Fibroblast of skin of left biceps (primary cell): ENCODE data around the gene DBNL.
"Not testable (repeated sequence)": the region's sequence is repeated elsewhere in the genome, so short reads cannot be mapped to it uniquely, and the experiment has no call there.

Source experiments
- DNase-seq, 2 experiments: peaks; one replicate each; pipeline ENCODE4 v3.0.0-alpha.2; 2013; ENCODE audit warnings: low read depth in 2 of 2

The DBNL gene

GRCh38 chr7:44044315-44045225 lies at the start of gene DBNL:
DBNL (plus strand) TSS chr7:44044702; CDS start chr7:44044738, 36 bp downstream.
- DNase-seq = peak; percentile 24 to 27

- DNase-seq = not testable (repeated sequence)
Measured at GRCh38 chr7:43997532-43997931, 47.0 kb upstream of the DBNL start, which contains the start of gene SPDYE1. SPDYE1 (plus strand) TSS chr7:43997897; CDS start chr7:43999950, 2,053 bp downstream.

- DNase-seq = not testable (repeated sequence)
Measured at GRCh38 chr7:44012081-44012480, 32.4 kb upstream of the DBNL start.

GRCh38 chr7:44015090-44015489 lies 29.4 kb upstream of the DBNL start:
- not testable (repeated sequence) for DNase-seq

GRCh38 chr7:44018857-44019807 lies 25.4 kb upstream of the DBNL start:
- DNase-seq = peak; percentile 91 to 92

- not testable (repeated sequence) for DNase-seq
Measured at GRCh38 chr7:44019825-44020224, 24.7 kb upstream of the DBNL start.

- not testable (repeated sequence) for DNase-seq
Measured at GRCh38 chr7:44022069-44022468, 22.4 kb upstream of the DBNL start.

GRCh38 chr7:44022796-44023467 lies 21.6 kb upstream of the DBNL start:
- DNase-seq = not testable (repeated sequence)

- not testable (repeated sequence) for DNase-seq
Measured at GRCh38 chr7:44029433-44029832, 15.1 kb upstream of the DBNL start.

- DNase-seq = not testable (repeated sequence)
Measured at GRCh38 chr7:44030029-44030428, 14.5 kb upstream of the DBNL start.

GRCh38 chr7:44031319-44031718 lies 13.2 kb upstream of the DBNL start:
- DNase-seq = not testable (repeated sequence)

- not testable (repeated sequence) for DNase-seq
Measured at GRCh38 chr7:44032031-44032430, 12.5 kb upstream of the DBNL start.

- not testable (repeated sequence) for DNase-seq
Measured at GRCh38 chr7:44033971-44034844, 10.3 kb upstream of the DBNL start.

GRCh38 chr7:44036364-44036763 lies 8.1 kb upstream of the DBNL start:
- DNase-seq = not testable (repeated sequence)

GRCh38 chr7:44037951-44038350 lies 6.6 kb upstream of the DBNL start:
- not testable (repeated sequence) for DNase-seq

GRCh38 chr7:44038553-44038952 lies 5.9 kb upstream of the DBNL start:
- DNase-seq = not testable (repeated sequence)

GRCh38 chr7:44038961-44039558 lies 5.4 kb upstream of the DBNL start:
- not testable (repeated sequence) for DNase-seq

- not testable (repeated sequence) for DNase-seq
Measured at GRCh38 chr7:44039800-44040492, 4.6 kb upstream of the DBNL start.

- not testable (repeated sequence) for DNase-seq
Measured at GRCh38 chr7:44040493-44040891, 4.0 kb upstream of the DBNL start.
